Kidney (tissue), 14 donors: ENCODE results near the gene FRMD1. TPM values are rescaled to one million over a fixed set of nuclear protein-coding genes. Genes with fewer than 3 reads are reported as not detected.

Experiments used
- DNase-seq, 5 donors: peaks; one replicate each; pipeline ENCODE4 v3.0.0-alpha.2; 2013 to 2020
- FAIRE-seq: peaks from 2 replicates; lab custom pipeline; 2012; peaks lifted over from hg19 to GRCh38; lab: Jason Lieb, UNC
- H3K27ac ChIP-seq, 2 donors: one replicate each; pipeline ENCODE4 v1.7.0; 2013; ENCODE audit warnings: low read depth in 2 of 2, low read length in 2 of 2, inconsistent platforms in 1 of 2
- H3K27me3 ChIP-seq: one replicate; pipeline ENCODE4 v1.7.1; 2013; ENCODE audit warnings: low read length, inconsistent platforms; ENCODE audit not compliant: control insufficient read depth, insufficient read depth
- H3K36me3 ChIP-seq, 3 donors: one replicate each; pipeline versions ENCODE4 v1.7.0 to v1.7.1; 2013; ENCODE audit warnings: low read length in 3 of 3, control low read depth in 1 of 3, inconsistent platforms in 1 of 3; ENCODE audit not compliant: insufficient read depth in 3 of 3, control insufficient read depth in 2 of 3
- H3K4me1 ChIP-seq, 3 donors: one replicate each; pipeline versions ENCODE4 v1.7.0 to v1.7.1; 2013; ENCODE audit warnings: low read length in 3 of 3, inconsistent platforms in 1 of 3, low read depth in 1 of 3; ENCODE audit not compliant: control insufficient read depth in 2 of 3, insufficient read depth in 2 of 3
- H3K4me3 ChIP-seq, 3 donors: one replicate each; pipeline versions ENCODE4 v1.7.0 to v1.8.1; 2013; ENCODE audit warnings: low read length in 3 of 3, control low read depth in 1 of 3, inconsistent platforms in 1 of 3
- H3K9ac ChIP-seq, 3 donors: one replicate each; pipeline versions ENCODE4 v1.7.0 to v1.7.1; 2013; ENCODE audit warnings: low read length in 3 of 3, control low read depth in 1 of 3, inconsistent platforms in 1 of 3
- H3K9me3 ChIP-seq, 3 donors: one replicate each; pipeline versions ENCODE4 v1.7.0 to v1.7.1; 2013; ENCODE audit warnings: low read length in 3 of 3, control low read depth in 1 of 3, inconsistent platforms in 1 of 3; ENCODE audit not compliant: control insufficient read depth in 2 of 3, insufficient read depth in 1 of 3
- CTCF ChIP-seq: IDR thresholded peaks from 3 replicates; pipeline ENCODE4 v1.5.1; 2012; ENCODE audit warnings: mild to moderate bottlenecking, moderate library complexity, borderline replicate concordance; ENCODE audit not compliant: insufficient read depth; ENCODE audit errors: extremely low read depth
- intact Hi-C: fragments of 100-400 bp; cut with DNase I; formaldehyde crosslinking; loops from one replicate; pipeline ENCODE4 v1.11.1; 2022
- polyA plus RNA-seq: library from polyadenylated mRNA; stranded (reverse); fragments of 350-450 nt; fragmentation: Illumina TruSeq; extraction: RNeasy Lipid Tissue Mini Kit (QIAGEN cat#74804); gene quantifications from one replicate; pipeline ENCODE4 v1.2.3, GENCODE V29; 2014; ENCODE audit warnings: low read depth, low replicate concordance; ENCODE audit not compliant: insufficient read depth
- total RNA-seq: library from RNA; stranded (reverse); fragmentation: NEBNext Ultra II Directional; extraction: Animal tissue kit (Norgen Biotek cat#: 25700); gene quantifications from one replicate; pipeline ENCODE4 v1.2.1, GENCODE V29; 2021
- donor health status: control.
- donor health status: control.
- donor health status: control.
- donor health status: control.
- donor health status: control.
- donor health status: DM: yes; HTN: yes; CAD: no.
- donor health status: Normal renal cell carcinoma (clear cell type).

Gene FRMD1
- total and polyA plus RNA-seq, 2 donors from 2014 or later: 1.1 to 7.5 TPM

GRCh38 chr6:168016721-168017525 lies 62.1 kb downstream of the FRMD1 start:
- peaks cover 0 to 4% (median 0%) of the 10 kb centered on the region in 3 donors for H3K9me3 ChIP-seq
- peak in 1 of 5 donors; percentile 19 for DNase-seq
- intact Hi-C loops: no loop called here
- FAIRE-seq: no peak
- no peak overlapping the region for H3K9ac ChIP-seq
- no peak overlapping the region for H3K27ac ChIP-seq
- no peaks in the 10 kb centered on the region for H3K27me3 ChIP-seq
- no peak for TF ChIP-seq CTCF
- no peaks in the 10 kb centered on the region for H3K4me1 ChIP-seq
- H3K4me3 ChIP-seq: no peak overlapping the region
- no peaks in the 10 kb centered on the region for H3K36me3 ChIP-seq

GRCh38 chr6:168016176-168016620 lies 62.8 kb downstream of the FRMD1 start:
- no peak overlapping the region for H3K9ac ChIP-seq
- FAIRE-seq: no peak
- TF ChIP-seq CTCF: no peak
- intact Hi-C loops: no loop called here
- no peaks in the 10 kb centered on the region for H3K27me3 ChIP-seq
- H3K9me3 ChIP-seq: peaks cover 0 to 8% (median 0%) of the 10 kb centered on the region in 3 donors
- H3K27ac ChIP-seq: no peak overlapping the region
- no peaks in the 10 kb centered on the region for H3K36me3 ChIP-seq
- no peak overlapping the region for H3K4me3 ChIP-seq
- DNase-seq: peak in 1 of 5 donors; percentile 24
- no peaks in the 10 kb centered on the region for H3K4me1 ChIP-seq

- DNase-seq: peak in 3 of 5 donors; percentile 6 to 80 (median 55)
- H3K4me1 ChIP-seq: no peaks in the 10 kb centered on the region
- no peak overlapping the region for H3K9ac ChIP-seq
- intact Hi-C loops: no loop called here
- no peak overlapping the region for H3K27ac ChIP-seq
- H3K36me3 ChIP-seq: no peaks in the 10 kb centered on the region
- no peak overlapping the region for H3K4me3 ChIP-seq
- peaks cover 0 to 14% (median 3%) of the 10 kb centered on the region in 3 donors for H3K9me3 ChIP-seq
- TF ChIP-seq CTCF: no peak
- FAIRE-seq: no peak
- no peaks in the 10 kb centered on the region for H3K27me3 ChIP-seq
Observed at GRCh38 chr6:168015482-168016175, 63.4 kb downstream of the FRMD1 start.
